Natural killer cell (primary cell): ENCODE measurements around the gene ANKDD1A. TPM values are rescaled to one million over a fixed set of nuclear protein-coding genes. Genes with fewer than 3 reads are reported as not detected.

Source experiments
- ATAC-seq, 3 donors: fragments of 150-1000 bp in 2 of 3; fragments of 200-7000 bp in 1 of 3; cut with Tn5 transposase; 1 replicate in 1 of 3; 2 replicates in 2 of 3; pipeline ENCODE4 v1.10.0; 2021; ENCODE audit warnings: mild to moderate bottlenecking in 2 of 3, moderate library complexity in 2 of 3
- DNase-seq, 2 donors: peaks; one replicate each; pipeline versions ENCODE4 v3.0.0 to v3.0.0-alpha.2; 2013 to 2021; ENCODE audit warnings: mixed read lengths in 1 of 2
- H3K27ac ChIP-seq: one replicate; pipeline ENCODE4 v1.5.1; 2013; ENCODE audit warnings: mild to moderate bottlenecking, low read length
- H3K27me3 ChIP-seq: one replicate; pipeline ENCODE4 v1.6.1; 2013; ENCODE audit warnings: low read length; ENCODE audit not compliant: control insufficient read depth, insufficient read depth
- H3K36me3 ChIP-seq: one replicate; pipeline ENCODE4 v1.6.1; 2013; ENCODE audit warnings: low read length; ENCODE audit not compliant: control insufficient read depth, insufficient read depth
- H3K4me1 ChIP-seq: one replicate; pipeline ENCODE4 v1.6.1; 2013; ENCODE audit warnings: low read length; ENCODE audit not compliant: control insufficient read depth, insufficient read depth
- H3K4me3 ChIP-seq: one replicate; pipeline ENCODE4 v1.5.1; 2013; ENCODE audit warnings: low read length
- H3K9me3 ChIP-seq: one replicate; pipeline ENCODE4 v1.6.1; 2013; ENCODE audit warnings: low read length; ENCODE audit not compliant: control insufficient read depth, insufficient read depth
- H3K27ac Mint-ChIP-seq, 2 donors: one replicate each; pipeline ENCODE4 v1.8.0; 2022; ENCODE audit warnings: mild to moderate bottlenecking in 2 of 2, mixed read lengths in 2 of 2, moderate library complexity in 1 of 2
- H3K27me3 Mint-ChIP-seq, 2 donors: one replicate each; pipeline ENCODE4 v1.8.0; 2022; ENCODE audit warnings: low read depth in 2 of 2, mixed read lengths in 2 of 2
- H3K36me3 Mint-ChIP-seq: one replicate; pipeline ENCODE4 v1.8.0; 2022; ENCODE audit warnings: mixed read lengths
- H3K4me1 Mint-ChIP-seq, 2 donors: one replicate each; pipeline ENCODE4 v1.8.0; 2022; ENCODE audit warnings: mixed read lengths in 2 of 2
- H3K4me3 Mint-ChIP-seq: one replicate; pipeline ENCODE4 v1.8.0; 2022; ENCODE audit warnings: mild to moderate bottlenecking, moderate library complexity, mixed read lengths
- H3K9me3 Mint-ChIP-seq, 2 donors: one replicate each; pipeline ENCODE4 v1.8.0; 2022; ENCODE audit warnings: mixed read lengths in 2 of 2
- WGBS: methylation state at CpG from one replicate; pipeline ENCODE4 v1.1.7; 2013; ENCODE audit warnings: missing lambda C conversion rate; ENCODE audit not compliant: insufficient coverage; 5-methylcytosine and 5-hydroxymethylcytosine counted together
- intact Hi-C: fragments of 100-400 bp; cut with micrococcal nuclease; formaldehyde crosslinking; loops from one replicate; pipeline ENCODE4 v1.14.2; 2022
- total RNA-seq, 4 donors: library from RNA; stranded (reverse); fragments of 120-200 nt in 1 of 4; gene quantifications; one replicate each; pipeline versions ENCODE4 v1.2.3 to v1.2.4, GENCODE V29; 2013 to 2022
- TF ChIP-seq, protein P1 (sequence below): fragments of 200-600 bp; IDR thresholded peaks from one replicate; pipeline ENCODE4 v1.8.0; 2022; ENCODE audit warnings: antibody characterized with exemption

The ANKDD1A gene
- total RNA-seq, 3 donors from 2014 or later (not counting 1 experiment from before 2014, with no cell fraction given): 13.7 to 16.2 (median 13.9) TPM

DNA sequence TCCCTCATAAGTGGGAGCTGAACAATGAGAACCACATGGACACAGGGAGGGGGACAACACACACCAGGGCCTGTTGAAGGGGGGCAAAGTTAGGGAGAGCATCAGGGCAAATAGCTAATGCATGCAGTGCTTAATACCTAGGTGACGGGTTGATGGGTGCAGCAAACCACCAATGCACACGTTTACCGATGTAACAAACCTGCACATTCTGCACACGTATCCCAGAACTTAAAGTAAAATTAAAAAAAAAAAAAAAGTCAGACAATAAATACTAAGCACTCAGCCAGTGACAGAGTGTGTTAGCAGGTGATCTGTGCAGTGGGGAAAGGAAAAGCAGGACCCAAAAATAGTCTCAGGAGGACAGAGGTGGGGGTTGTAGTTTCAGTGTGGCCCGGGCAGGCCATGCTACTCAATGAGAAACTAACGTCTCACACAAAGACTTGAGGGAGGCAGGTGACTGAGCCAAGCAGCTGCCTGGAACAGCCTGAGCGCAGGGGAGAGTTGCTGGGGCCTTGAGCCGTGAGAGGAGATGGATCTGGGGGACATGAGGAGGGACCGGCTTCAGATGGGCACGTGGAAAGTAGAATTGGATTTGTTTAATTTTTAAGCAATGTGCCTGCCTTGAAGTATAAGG is 18.4 kb downstream of the ANKDD1A start:
- H3K27me3 ChIP-seq: no peaks in the 10 kb centered on the region
- H3K4me1 ChIP-seq: no peaks in the 10 kb centered on the region
- Mint-ChIP-seq H3K27me3 (no peaks in the 10 kb centered on the region), H3K9me3 (no peaks in the 10 kb centered on the region), H3K36me3 (no peaks in the 10 kb centered on the region), H3K4me1 (peaks cover 0 to 29% of the 10 kb centered on the region in 2 donors), H3K4me3 (no peak overlapping the region), H3K27ac (no peak overlapping the region)
- ATAC-seq (no peak), DNase-seq (no peak)
- intact Hi-C loops: no loop called here
- WGBS: 88% methylated on average over 10 of the region's 10 CpGs
- peaks cover 3% of the 10 kb centered on the region for H3K36me3 ChIP-seq
- TF ChIP-seq, protein P1, sequence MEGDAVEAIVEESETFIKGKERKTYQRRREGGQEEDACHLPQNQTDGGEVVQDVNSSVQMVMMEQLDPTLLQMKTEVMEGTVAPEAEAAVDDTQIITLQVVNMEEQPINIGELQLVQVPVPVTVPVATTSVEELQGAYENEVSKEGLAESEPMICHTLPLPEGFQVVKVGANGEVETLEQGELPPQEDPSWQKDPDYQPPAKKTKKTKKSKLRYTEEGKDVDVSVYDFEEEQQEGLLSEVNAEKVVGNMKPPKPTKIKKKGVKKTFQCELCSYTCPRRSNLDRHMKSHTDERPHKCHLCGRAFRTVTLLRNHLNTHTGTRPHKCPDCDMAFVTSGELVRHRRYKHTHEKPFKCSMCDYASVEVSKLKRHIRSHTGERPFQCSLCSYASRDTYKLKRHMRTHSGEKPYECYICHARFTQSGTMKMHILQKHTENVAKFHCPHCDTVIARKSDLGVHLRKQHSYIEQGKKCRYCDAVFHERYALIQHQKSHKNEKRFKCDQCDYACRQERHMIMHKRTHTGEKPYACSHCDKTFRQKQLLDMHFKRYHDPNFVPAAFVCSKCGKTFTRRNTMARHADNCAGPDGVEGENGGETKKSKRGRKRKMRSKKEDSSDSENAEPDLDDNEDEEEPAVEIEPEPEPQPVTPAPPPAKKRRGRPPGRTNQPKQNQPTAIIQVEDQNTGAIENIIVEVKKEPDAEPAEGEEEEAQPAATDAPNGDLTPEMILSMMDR: no peak
- no peak overlapping the region for H3K27ac ChIP-seq
- no peaks in the 10 kb centered on the region for H3K9me3 ChIP-seq
- no peak overlapping the region for H3K4me3 ChIP-seq

DNA sequence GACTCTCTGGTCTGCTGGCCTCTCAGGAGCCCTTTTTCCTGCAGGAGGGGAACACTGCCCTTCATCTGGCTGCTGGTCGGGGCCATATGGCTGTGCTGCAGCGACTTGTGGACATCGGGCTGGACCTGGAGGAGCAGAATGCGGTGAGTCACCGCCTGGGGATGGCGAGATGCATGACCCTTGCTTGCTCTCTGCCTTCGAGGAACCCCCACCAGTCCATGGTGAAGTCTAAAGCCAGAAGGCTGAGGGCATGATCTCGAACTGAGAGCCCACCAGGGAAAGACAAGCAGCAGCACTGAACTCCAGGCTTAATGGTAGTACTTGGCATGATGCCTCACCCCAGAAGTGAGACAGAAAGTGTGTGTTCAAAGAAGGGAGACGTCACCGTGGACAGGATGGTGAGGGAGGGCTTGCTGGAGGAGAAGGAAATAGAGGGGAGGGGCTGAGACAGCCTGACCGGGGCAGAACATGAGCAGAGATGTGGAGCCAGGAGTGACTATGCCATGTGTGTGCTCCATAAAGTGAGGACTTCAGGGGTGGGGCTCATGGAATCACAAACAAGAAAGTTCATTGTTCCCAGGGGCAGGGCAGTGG is 19.2 kb downstream of the ANKDD1A start:
- Mint-ChIP-seq H3K4me1 (peaks cover 0 to 23% of the 10 kb centered on the region in 2 donors), H3K4me3 (no peak overlapping the region), H3K36me3 (no peaks in the 10 kb centered on the region), H3K27ac (peak overlapping the region in 1 of 2 donors; percentile 17), H3K27me3 (no peaks in the 10 kb centered on the region), H3K9me3 (no peaks in the 10 kb centered on the region)
- intact Hi-C loops: no loop called here
- Histone ChIP-seq H3K4me3 (no peak overlapping the region), H3K9me3 (no peaks in the 10 kb centered on the region), H3K27me3 (no peaks in the 10 kb centered on the region), H3K27ac (no peak overlapping the region), H3K36me3 (peaks cover 3% of the 10 kb centered on the region), H3K4me1 (no peaks in the 10 kb centered on the region)
- DNase-seq (no peak), ATAC-seq (no peak)
- TF ChIP-seq, protein P1: no peak
- 72% methylated on average over 11 of the region's 11 CpGs for WGBS

DNA sequence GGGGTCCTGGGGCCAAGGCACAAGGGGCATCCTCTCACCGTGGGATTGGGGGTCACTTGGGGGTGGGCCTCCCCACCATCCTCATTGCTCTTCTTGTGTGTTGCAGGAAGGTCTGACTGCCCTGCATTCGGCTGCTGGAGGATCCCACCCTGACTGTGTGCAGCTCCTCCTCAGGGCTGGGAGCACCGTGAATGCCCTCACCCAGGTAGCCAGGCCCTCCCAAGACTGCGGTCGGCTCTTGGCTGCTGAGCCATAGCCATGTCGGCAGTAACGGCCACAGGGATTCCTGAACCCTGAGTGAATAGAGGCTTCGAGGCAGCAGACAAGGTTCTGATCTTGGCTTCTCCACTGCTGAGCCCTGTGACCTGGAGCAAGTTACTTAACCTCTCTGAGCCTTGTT is 19.7 kb downstream of the ANKDD1A start:
- H3K9me3 Mint-ChIP-seq: no peaks in the 10 kb centered on the region
- no peak overlapping the region for H3K4me3 ChIP-seq
- intact Hi-C loops: no loop called here
- H3K9me3 ChIP-seq: no peaks in the 10 kb centered on the region
- H3K27me3 ChIP-seq: no peaks in the 10 kb centered on the region
- peaks cover 0 to 19% of the 10 kb centered on the region in 2 donors for H3K4me1 Mint-ChIP-seq
- no peaks in the 10 kb centered on the region for H3K4me1 ChIP-seq
- H3K36me3 ChIP-seq: peaks cover 3% of the 10 kb centered on the region
- 95% methylated on average over 8 of the region's 8 CpGs for WGBS
- no peak for DNase-seq
- no peaks in the 10 kb centered on the region for H3K36me3 Mint-ChIP-seq
- ATAC-seq: no peak
- no peak overlapping the region for H3K27ac Mint-ChIP-seq
- TF ChIP-seq, protein P1: no peak
- H3K27me3 Mint-ChIP-seq: no peaks in the 10 kb centered on the region
- H3K27ac ChIP-seq: no peak overlapping the region
- no peak overlapping the region for H3K4me3 Mint-ChIP-seq
